Ramos (cell line): ENCODE measurements around the gene SLC9C2.
"Not testable (repeated sequence)": the region's sequence is repeated elsewhere in the genome, so short reads cannot be mapped to it uniquely, and the experiment has no call there.

ENCODE experiments used
- in situ Hi-C: fragments of 300-500 bp; cut with MboI; formaldehyde crosslinking; loops from one replicate; pipeline ENCODE4 v1.14.3; 2022; ENCODE audit warnings: low sequenced_read_pairs; ENCODE audit not compliant: unreplicated experiment

Gene SLC9C2

DNA sequence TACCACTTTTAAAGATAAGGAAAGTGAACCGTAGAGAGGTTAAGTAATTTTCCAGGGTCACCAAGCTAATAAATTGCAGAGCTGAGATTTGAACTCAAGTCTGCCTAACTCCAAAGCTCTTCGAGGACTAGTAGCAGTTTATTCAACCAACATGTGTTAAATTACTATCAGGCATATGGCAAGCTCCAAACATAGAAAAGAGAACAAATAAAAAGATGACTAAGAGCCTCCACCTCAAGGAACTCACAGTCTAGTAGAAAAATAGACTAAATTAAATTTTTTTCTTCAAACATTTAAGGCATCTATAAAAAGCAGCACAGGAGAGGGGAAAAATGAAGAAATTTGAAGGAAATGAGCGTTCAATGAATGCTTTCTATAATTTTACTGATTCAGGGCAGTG, 22.2 kb downstream of the SLC9C2 start:
- in situ Hi-C loops, result no loop called here

DNA sequence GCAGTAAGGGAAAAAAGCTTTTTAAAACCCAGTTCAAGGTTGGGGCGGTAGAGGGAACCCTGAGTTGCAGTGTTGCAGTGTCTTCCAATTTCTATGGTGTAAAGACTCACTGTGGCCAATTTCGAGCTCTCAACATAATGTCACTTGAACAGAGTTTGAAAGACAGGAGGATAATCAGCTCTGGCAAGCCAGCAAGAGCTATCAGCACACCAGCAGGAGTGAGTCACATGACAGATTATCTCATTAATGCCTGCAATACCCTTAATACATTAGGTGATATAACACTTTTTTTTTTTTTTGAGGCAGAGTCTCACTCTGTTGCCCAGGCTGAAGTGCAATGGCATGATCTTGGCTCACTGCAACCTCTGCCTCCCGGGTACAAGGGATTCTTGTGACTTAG, 22.8 kb downstream of the SLC9C2 start:
- in situ Hi-C loops, result no loop called here

DNA sequence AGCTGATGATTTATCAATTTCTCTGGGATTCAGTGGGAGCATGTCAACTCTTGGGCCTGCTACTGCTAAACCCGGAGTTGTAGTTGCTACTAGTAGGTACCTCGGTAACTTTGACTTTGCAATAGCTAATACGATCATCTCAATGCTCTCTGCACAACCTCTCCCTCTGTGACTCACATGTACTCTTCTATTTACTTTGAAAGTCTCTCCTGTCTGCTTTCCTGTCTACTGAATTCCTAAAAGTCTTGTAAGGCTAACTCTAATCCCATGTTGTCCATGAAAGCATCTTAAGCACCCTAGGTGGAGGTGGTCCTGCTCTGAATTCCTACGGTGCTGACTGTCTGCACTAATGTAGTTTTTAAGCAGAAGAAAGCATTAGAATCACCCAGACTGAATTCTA, 29.3 kb downstream of the SLC9C2 start:
- in situ Hi-C loops, result no loop called here

DNA sequence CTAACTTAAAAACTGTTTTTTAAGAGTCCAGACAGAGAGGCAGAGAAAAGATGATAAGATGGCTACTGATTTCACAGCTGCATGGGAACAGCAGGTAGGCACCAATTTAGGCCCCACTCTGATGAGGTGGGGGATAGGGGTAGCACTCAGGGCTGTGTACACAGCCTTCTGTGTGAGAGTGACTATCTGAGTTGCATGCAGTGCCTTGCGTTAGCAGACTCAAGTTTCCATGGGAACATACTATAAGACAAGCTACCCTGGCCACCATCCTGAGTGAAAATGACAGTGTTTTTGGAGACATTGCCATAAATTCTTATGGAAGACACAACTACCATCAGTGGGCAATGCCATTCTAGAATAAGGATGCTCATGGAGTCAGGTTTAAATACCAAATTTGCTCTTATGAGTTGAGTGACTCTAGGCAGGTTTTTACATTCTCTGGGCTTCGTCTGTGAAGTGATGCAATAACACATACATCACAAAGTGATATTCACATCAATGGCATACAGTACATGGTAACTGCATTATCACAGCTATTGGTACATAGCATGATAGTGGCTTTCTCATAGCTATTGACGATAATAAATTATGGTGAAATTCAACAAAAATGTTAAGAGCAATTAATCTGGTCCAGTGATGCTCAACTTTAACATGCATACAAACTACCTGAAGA, 30.5 kb downstream of the SLC9C2 start:
- in situ Hi-C loops, result no loop called here

DNA sequence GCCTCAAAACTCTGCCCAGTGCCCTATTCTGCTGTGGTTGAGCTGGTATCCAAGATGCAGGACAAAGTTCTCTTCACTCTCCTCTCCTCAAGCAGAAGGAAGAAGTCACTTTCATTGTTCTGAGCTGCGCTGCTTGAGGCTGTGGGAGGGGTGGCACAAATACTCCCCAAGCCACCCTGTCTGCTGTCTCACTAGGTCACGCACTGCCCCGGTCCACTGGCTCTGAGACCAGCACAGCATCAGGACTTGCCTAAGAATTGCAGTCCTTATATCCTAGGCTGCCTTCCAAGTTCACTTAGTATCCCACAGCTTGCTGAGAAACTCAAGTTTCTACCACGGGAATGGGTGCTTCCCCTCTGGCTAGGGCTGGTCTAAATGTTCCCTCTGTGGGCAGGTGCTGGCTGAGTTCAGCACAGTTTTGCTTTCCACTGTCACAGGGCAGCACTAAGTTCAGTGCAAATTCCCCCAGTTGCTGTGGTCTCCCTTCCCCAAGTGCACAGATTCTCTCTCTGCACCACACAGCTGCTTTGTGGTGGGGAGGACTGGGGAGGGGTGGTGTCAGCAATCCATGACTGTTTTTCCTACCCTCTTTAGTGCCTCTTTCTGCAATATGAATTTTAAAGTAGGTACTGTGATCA, 32.4 kb downstream of the SLC9C2 start:
- in situ Hi-C loops, result no loop called here

DNA sequence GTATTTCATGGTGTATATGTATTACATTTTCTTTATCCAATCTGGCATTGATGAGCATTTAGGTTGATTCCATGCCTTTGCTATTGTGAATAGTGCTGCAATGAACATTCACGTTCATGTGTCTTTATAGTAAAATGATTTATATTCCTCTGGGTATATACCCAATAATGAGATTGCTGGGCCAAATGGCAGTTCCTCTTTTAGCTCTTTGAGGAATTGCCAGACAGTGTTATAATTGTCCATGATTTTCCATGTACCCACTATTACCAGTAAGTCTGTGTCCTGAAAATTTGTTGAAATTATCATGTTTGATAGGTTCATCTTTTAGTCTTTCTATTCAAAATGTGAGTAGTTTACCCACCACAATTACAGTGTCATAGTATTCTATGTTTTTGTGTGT, 34.4 kb downstream of the SLC9C2 start:
- in situ Hi-C loops, result no loop called here

DNA sequence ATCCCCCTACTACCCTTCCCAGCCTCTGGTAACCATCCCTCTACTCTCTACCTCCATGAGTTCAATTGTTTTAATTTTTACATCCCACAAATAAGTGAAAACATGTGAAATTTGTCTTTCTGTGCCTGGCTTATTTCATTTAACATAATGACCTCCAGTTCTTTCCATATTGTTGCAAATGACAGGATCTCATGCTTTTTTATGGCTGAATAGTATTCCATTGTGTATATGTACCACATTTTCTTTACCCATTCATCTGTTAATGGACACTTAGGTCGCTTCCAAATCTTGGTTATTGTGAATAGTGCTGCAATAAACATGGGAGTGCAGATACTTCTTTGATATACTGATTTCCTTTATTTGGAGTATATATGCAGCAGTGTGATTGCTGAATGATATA, 39.0 kb downstream of the SLC9C2 start:
- in situ Hi-C loops, result not testable (repeated sequence)

DNA sequence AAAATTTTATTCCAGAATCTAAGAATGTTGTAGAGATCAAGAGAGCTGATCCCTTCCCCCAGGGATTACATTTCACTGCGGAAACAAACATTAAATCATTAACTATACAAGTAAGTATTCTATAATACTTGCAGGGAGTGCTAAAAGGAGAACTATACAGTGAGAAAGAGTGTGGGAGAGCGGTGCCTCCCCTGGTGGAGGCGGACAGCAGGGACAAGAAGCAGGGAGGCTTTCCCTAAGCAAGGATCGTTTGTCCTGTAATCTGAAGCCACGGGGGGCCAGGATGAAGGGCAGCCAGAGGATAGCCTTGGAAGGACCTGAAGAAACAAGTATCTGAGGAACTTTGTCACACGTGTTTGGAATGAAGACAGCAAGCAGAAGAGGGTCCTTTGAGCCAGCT, 40.1 kb downstream of the SLC9C2 start:
- in situ Hi-C loops, result no loop called here

DNA sequence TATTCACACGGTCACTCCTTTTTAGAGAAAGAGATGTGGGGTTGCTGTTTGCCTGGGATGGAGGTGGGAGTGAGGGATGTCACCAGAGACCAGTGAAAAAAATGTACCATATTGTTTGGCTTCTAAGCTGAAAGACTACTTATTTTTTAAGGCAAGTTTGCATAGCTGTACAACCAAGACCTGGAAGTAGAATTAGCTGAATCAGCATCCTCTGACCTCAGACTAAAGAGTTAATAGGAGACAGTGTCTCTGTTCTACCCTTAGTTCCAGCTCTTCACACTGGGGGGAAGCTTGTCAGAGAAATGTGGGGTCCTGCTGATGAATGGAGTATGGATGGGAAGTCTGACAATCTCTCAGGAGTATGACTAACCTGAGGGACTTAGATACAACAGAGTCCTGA, 41.6 kb downstream of the SLC9C2 start:
- in situ Hi-C loops, result no loop called here

DNA sequence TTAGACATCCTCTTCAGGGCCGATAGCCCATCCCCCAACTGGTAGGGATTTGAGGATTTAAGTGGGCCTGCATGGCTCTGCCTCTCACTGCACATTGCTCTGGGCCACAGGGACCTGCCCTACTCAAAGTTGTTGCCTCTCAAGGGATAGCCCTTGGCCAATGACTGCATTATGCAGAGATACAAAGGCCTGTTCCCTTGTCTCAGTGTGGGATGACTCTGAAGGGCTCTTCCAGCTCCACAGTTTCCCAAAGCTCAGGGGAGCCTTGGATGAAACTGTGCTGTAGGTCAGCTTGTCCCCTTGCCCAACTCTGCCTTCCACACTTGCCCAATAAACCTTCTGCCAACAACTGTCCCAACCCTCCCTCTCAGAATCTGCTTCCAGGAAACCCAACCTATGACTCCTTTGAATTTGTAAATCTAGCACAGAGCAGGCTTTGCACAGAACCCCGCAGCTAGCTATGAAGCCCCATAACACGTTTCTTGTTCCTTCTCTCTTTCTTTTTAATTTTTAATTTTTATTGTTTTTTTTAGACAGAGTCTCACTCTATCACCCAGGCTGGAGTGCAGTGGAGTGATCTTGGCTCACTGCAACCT, 42.5 kb downstream of the SLC9C2 start:
- in situ Hi-C loops, result no loop called here

DNA sequence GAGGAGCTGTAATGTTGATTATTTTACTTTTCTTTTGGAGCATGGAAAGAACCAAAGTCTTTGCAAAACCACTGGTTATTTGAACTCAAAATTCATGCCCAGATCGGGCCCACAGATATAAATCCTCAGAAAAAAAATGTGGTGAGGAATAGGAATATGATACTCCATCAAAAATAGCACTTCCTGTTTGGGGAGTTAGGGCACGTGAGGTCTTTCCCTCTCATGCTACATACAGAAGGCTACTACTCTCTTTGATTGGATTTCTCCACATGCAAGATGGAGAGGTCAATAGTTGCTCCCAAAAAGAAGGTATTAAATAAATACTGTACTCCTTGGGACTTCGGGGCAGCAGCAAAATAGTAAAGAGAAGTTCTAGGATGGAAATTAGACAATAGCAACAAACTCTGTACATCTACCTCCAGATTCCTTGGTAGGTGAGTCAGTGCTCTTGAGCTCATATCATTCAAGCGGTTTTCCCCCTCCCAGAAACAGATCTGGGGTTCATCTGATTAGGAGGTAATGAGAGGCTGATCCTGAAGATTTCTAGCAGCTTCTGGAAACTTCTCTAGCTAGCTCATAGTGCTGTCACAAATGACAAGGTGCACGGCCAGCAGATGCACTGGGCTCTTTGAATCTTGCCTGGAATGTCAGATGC, 47.1 kb downstream of the SLC9C2 start:
- in situ Hi-C loops, result no loop called here

DNA sequence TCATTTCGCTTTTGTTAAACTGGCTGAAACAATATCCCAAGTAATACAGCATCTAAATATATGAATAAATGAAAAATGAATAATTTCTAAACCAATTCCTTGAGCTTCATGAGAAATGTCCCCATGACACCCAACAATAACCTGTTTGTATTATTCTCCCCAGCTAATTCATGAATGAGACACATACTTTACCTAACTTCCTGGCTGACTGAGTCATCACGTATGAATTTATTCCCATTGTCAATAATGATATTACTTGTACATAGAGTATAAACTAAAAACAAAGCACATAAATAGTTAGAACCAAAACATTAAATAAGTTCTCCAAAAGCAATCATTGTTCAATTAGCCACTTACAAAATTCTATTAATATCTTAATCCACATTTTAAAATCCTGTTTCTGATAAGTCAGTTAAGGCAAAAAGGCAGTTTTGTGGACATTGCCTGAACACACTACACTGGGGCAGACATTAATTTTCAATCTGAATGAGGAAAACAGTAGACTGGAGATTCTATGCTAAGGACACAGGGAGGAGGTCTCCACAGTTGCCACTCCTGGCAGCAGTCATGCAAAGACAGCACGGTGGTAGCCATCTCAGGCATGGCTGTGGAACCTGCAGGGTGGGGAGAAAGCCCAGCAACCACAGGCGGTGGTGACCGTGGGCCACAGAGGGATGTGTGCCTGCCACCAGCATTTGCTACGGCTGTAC, 48.2 kb downstream of the SLC9C2 start:
- in situ Hi-C loops, result no loop called here

DNA sequence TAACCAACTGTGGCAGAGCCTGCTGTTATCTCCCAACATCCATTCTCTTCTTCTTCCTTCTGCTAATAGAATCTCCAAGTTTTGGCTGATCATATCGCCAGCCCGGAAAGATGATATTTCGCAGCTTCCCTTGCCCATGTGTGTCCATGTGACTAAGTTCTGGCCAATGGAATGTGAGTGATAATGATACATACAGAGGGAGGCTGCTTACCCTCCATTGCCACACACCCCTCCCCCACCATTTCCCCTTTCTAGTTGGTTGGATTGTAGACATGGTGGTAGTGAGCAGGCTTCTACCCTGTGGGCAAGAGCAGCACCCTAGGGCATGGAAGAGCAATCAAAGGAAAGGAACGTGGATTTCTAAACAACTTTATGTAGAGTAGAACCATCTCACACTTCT, 48.8 kb downstream of the SLC9C2 start:
- in situ Hi-C loops, result no loop called here

DNA sequence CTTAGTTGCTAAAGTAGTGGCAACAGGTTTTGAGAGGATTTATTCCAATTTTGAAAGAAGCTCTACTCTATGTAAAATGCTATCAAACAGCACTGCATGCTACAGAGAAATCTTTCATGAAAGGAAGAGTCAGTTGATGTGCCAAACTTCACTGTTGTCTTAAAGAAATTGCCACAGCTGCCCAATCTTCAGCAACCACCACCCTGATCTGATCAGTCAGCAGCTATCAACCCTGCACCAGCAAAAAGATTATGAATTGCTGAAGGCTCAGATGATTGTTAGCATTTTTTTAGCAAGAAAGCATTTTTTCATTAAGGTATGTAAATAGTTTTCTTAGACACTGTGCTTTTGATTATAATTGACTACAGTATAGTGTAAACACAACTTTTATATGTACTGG, 49.6 kb downstream of the SLC9C2 start:
- in situ Hi-C loops, result no loop called here

DNA sequence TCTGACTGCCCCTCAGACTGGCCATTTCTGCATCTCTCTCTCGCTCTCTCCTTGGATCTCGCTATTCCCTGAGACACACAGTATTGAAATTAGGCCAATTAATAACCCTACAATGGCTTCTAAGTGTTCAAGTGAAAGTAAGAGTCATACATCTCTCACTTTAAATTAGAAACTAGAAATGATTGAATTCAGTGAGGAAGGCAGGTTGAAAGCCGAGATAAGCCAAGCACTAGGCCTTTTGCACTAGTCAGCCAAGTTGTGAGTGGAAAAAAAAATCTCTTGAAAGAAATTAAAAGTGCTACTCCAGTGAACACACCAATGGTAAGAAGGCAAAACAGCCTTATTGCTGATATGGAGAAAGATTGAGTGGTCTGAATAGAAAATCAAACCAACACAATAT, 51.2 kb downstream of the SLC9C2 start:
- in situ Hi-C loops, result no loop called here

DNA sequence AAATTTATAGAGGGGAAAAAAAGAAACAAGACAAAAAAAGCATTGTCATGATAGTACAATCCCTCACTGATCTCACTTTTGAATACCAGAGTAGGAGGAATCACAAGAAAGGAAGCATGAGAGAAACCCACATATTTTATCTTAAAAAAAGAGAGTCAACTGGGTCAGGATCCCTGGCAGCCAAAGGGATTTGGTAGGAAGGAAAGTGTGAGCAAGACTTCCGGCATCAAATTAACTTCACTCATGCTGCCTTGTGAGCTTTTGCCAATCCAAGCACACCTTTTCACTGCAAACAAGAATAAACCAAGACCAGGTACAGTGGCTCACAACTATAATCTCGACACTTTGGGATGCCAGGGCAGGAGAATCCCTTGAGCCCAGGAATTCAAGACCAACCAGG, 53.1 kb downstream of the SLC9C2 start:
- in situ Hi-C loops, result no loop called here

DNA sequence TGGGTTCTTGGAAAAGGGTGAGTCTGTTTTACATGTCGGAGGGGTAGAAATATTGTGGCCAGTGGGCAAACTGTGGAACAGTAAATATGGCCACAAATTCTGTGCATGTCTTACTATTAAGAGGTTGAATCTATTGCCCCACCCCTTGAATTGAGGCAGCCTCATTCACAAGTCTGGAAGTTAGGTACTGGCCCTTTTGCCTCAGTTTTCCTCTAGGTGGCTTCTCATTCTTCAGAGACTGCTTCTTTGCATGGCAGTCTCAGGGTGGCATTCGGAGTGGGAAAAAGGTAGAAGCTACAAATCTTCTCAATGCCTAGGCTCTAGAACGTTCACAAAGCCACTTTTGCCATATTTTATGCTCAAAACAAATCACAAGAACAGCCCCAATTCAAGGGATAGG, 57.2 kb downstream of the SLC9C2 start:
- in situ Hi-C loops, result no loop called here

DNA sequence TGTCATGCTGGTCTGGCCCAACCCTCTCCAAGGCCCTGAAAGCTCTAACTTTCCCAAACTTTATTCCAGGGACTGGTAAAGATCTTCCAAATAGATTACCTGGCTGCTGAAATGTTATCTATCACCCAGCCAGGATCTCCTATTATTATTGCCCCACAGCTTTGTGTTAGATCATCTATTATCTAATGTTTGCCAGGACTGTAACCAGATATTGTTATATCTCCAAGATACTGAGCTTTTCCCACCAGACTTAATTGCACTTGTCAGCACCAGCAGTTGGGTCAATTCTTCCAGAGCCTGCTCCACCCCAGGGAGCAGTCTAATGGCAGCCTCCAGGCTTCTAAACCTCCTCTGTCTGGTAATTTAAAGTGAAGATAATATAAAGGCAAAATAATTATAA, 66.6 kb downstream of the SLC9C2 start:
- in situ Hi-C loops, result no loop called here

DNA sequence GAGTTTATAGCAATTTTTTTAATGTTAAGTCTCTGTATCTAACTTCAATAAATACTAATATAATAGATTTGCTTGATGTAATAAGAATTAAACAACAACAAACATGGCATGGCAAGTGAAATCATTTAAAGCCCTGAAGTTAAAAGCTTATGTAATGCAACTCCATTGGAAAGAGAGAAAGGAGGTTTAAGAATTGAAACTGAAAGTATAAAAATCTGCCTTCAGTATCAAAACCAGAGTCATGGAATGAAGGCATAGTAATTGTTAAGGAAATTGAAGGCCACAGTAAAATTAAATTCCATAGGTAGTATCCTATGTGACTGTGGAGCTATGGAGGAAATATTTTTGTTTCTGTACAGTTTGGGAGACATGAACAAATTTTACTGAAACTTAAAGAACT, 70.6 kb downstream of the SLC9C2 start:
- in situ Hi-C loops, result no loop called here

DNA sequence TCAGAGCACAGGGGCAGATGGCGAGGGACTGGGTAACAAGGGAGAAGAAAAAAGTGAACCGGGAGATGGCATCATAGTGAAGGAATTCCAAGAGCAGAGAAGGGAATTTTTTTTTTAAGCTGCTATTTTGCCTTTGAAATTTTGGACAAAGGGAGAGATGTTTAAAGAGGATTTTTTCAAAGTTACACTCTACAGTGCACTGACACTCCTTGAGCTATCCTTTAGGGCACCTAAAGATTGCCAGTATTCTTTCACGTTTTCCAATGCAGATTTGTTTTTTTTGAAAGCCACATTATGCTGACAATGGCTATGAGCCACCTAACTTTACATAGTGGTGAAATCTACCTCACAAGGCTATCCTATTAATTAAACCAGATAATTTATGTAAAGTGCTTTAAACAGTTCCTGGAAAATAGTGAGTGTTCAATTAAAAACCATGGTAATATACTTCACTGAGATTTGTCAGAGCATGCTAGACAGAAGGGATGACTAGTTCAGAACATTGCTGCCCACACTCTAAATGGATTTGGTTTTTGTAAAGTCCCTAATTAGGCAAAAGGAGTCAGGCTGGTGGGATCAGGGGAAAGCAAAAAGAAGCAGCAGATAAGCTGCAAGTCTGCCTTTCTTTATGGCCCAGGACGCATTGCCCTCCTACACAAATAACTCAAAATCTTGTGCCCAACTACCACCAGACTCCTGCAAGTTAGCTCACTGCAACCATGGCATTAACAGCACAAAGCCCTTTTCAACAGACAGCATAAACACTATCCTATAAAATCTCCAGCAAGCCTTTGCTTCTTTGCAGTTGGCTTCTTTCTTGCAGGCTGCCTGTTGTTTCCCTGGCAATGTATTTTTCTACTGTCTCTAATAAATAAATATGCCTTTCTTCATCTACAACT, 71.8 kb downstream of the SLC9C2 start:
- in situ Hi-C loops, result no loop called here
